HEK293 (cell line): ENCODE results near the gene PDLIM7.

Experiments
- CTCF ChIA-PET: fragments of 350-600 bp; formaldehyde crosslinking; extraction: SDS; loops from one replicate; lab custom pipeline; 2021; ENCODE audit warnings: antibody characterized with exemption; lab: Yijun Ruan, JAX
- POLR2A ChIA-PET: fragments of 300-600 bp; formaldehyde crosslinking; extraction: SDS; loops from one replicate; lab custom pipeline; 2020; ENCODE audit warnings: antibody characterized with exemption, inconsistent platforms; lab: Yijun Ruan, JAX
- H3K27ac ChIP-seq: fragments of 200-500 bp; sonication (Bioruptor generic); 2 replicates; pipeline ENCODE4 v1.5.1; 2014; ENCODE audit warnings: low read depth, low read length, control low read depth, inconsistent platforms; ENCODE audit errors: extremely low read depth
- H3K36me3 ChIP-seq, 2 experiments: fragments of 200-500 bp in 1 of 2; sonication (Bioruptor generic) in 1 of 2; 1 replicate in 1 of 2; 2 replicates in 1 of 2; pipeline ENCODE4 v1.5.1; 2014 to 2017; ENCODE audit warnings: inconsistent platforms in 2 of 2, low read length in 2 of 2; ENCODE audit not compliant: control insufficient read depth in 2 of 2, insufficient read depth in 1 of 2
- H3K4me1 ChIP-seq: fragments of 200-500 bp; sonication (Bioruptor generic); 2 replicates; pipeline ENCODE4 v1.5.1; 2014; ENCODE audit warnings: mild to moderate bottlenecking, low read length, inconsistent platforms; ENCODE audit not compliant: control insufficient read depth, insufficient read depth
- H3K4me3 ChIP-seq: 2 replicates; pipeline ENCODE4 v1.5.1; 2011; ENCODE audit warnings: low read depth, mild to moderate bottlenecking, control low read depth, low read length, moderate library complexity
- H3K9me3 ChIP-seq: fragments of 200-500 bp; sonication (Bioruptor generic); 2 replicates; pipeline ENCODE4 v1.5.1; 2014; ENCODE audit warnings: low read depth, low read length, inconsistent platforms; ENCODE audit not compliant: control insufficient read depth, insufficient read depth
- EGR2 ChIP-seq: fragments of 450-650 bp; formaldehyde crosslinking; IDR thresholded peaks from 2 replicates; pipeline ENCODE4 v1.5.1; 2016; ENCODE audit warnings: low read depth, missing biosample characterization, missing genetic modification characterization
- GLIS2 ChIP-seq: fragments of 450-650 bp; formaldehyde crosslinking; IDR thresholded peaks from 2 replicates; pipeline ENCODE4 v1.5.1; 2016; ENCODE audit warnings: missing biosample characterization, missing genetic modification characterization
- KLF1 ChIP-seq: fragments of 450-650 bp; formaldehyde crosslinking; IDR thresholded peaks from 2 replicates; pipeline ENCODE4 v1.5.1; 2016; ENCODE audit warnings: missing biosample characterization, missing genetic modification characterization
- KLF17 ChIP-seq: fragments of 450-650 bp; formaldehyde crosslinking; IDR thresholded peaks from 2 replicates; pipeline ENCODE4 v1.5.1; 2016; ENCODE audit warnings: missing biosample characterization, missing genetic modification characterization
- ZBTB8A ChIP-seq: fragments of 450-650 bp; formaldehyde crosslinking; IDR thresholded peaks from 2 replicates; pipeline ENCODE4 v1.5.1; 2016; ENCODE audit warnings: missing biosample characterization, missing genetic modification characterization
- ZNF146 ChIP-seq: fragments of 450-650 bp; formaldehyde crosslinking; IDR thresholded peaks from 2 replicates; pipeline ENCODE4 v1.5.1; 2016; ENCODE audit warnings: missing biosample characterization, missing genetic modification characterization
- ZNF16 ChIP-seq: fragments of 450-650 bp; formaldehyde crosslinking; IDR thresholded peaks from 2 replicates; pipeline ENCODE4 v1.5.1; 2016; ENCODE audit warnings: low read depth, missing biosample characterization, missing genetic modification characterization
- ZNF211 ChIP-seq: fragments of 450-650 bp; formaldehyde crosslinking; IDR thresholded peaks from 2 replicates; pipeline ENCODE4 v1.5.1; 2016; ENCODE audit warnings: low read depth, missing biosample characterization, missing genetic modification characterization
- ZNF341 ChIP-seq: fragments of 450-650 bp; formaldehyde crosslinking; IDR thresholded peaks from 2 replicates; pipeline ENCODE4; 2016; ENCODE audit warnings: low read depth, missing biosample characterization, missing genetic modification characterization
- ZNF488 ChIP-seq: fragments of 450-650 bp; formaldehyde crosslinking; IDR thresholded peaks from 2 replicates; pipeline ENCODE4 v1.5.1; 2016; ENCODE audit warnings: missing biosample characterization, missing genetic modification characterization
- ZNF555 ChIP-seq: fragments of 450-650 bp; formaldehyde crosslinking; conservative IDR thresholded peaks from 2 replicates; pipeline ENCODE4 v1.5.1; 2017; ENCODE audit warnings: missing biosample characterization, mild to moderate bottlenecking, missing genetic modification characterization, inconsistent platforms
- ZNF76 ChIP-seq: fragments of 450-650 bp; formaldehyde crosslinking; IDR thresholded peaks from 2 replicates; pipeline ENCODE4; 2016; ENCODE audit warnings: low read depth, missing biosample characterization, missing genetic modification characterization, borderline replicate concordance
- ZNF776 ChIP-seq: fragments of 450-650 bp; formaldehyde crosslinking; IDR thresholded peaks from 2 replicates; pipeline ENCODE4 v1.5.0; 2017; ENCODE audit warnings: missing biosample characterization, missing genetic modification characterization, borderline replicate concordance
- TF ChIP-seq, protein P1 (sequence below): fragments of 450-650 bp; formaldehyde crosslinking; optimal IDR thresholded peaks from 2 replicates; pipeline ENCODE3; 2016; ENCODE audit warnings: missing biosample characterization, mild to moderate bottlenecking, missing genetic modification characterization
- TF ChIP-seq, protein P2 (sequence below): fragments of 450-650 bp; formaldehyde crosslinking; IDR thresholded peaks from 2 replicates; pipeline ENCODE4 v1.5.1; 2016; ENCODE audit warnings: missing biosample characterization, missing genetic modification characterization
- TF ChIP-seq, protein P3 (sequence below): fragments of 450-650 bp; formaldehyde crosslinking; IDR thresholded peaks from 2 replicates; pipeline ENCODE4 v1.5.1; 2017; ENCODE audit warnings: missing biosample characterization, missing genetic modification characterization
- TF ChIP-seq, protein P4 (sequence below): fragments of 450-650 bp; formaldehyde crosslinking; IDR thresholded peaks from 2 replicates; pipeline ENCODE4 v1.5.1; 2016; ENCODE audit warnings: missing biosample characterization, missing genetic modification characterization

Gene PDLIM7

DNA sequence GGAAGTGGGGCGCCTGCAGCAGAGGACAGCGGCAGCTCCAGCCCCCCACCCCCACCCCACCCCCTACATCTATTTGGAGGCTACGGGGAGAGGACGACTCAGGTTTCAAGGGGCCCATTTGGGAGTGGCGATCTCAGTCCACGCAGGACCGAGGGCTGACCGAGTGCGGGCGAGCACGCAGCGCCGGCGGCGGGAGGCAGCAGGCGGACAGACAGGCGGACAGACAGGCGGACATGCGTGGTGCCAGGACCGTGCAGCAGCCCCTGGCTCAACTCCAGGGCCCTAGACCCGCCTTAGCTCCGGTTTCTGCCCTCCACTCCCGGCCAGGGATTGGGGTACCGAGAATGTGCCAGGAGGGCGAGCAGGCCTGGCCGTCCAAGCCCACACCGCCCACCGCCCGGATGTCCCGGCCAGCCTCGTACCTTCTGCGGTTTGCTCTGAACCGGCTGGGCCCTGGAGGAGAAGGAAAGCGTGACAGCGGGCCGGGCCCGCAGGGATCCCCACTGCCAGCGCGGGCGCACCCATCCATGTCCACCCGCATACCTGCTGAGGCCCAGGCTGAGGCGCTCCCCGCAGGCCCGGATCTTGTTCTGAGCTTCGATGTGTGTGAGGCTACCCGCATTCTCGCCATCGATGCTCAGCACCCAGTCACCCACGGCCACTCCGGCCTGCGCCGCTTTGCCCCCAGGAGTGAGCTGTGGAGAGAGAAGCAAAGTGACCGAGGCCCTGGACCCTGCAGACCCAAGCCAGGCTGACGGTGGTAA is 5.2 kb downstream of the PDLIM7 start:
- H3K27ac ChIP-seq = no peak overlapping the region
- no peaks in the 10 kb centered on the region for H3K9me3 ChIP-seq
- TF ChIP-seq ZBTB8A (tag by site-specific recombination) = no peak
- no peak for TF ChIP-seq ZNF488 (tag by site-specific recombination)
- peaks cover 9 to 70% of the 10 kb centered on the region in 2 experiments; a peak in 2 of 3 replicates for H3K36me3 ChIP-seq
- ChIA-PET CTCF (interaction anchor here (0.6 to 1.8 kb wide), 10 partner anchors 9 to 349 kb away, joined by 3 to 11 read pairs (median 4); no protein-coding TSS in a partner anchor), POLR2A (interaction anchor here (0.9 to 6.7 kb wide), 3 partner anchors 12 to 36 kb away, joined by 5 to 106 read pairs (median 89); partner anchors contain the start of gene DOK3)
- H3K4me1 ChIP-seq = peaks cover 20% of the 10 kb centered on the region
- H3K4me3 ChIP-seq = no peak overlapping the region

GRCh38 chr5:177491429-177491945 is 5.9 kb downstream of the PDLIM7 start:
- TF ChIP-seq, protein P1, sequence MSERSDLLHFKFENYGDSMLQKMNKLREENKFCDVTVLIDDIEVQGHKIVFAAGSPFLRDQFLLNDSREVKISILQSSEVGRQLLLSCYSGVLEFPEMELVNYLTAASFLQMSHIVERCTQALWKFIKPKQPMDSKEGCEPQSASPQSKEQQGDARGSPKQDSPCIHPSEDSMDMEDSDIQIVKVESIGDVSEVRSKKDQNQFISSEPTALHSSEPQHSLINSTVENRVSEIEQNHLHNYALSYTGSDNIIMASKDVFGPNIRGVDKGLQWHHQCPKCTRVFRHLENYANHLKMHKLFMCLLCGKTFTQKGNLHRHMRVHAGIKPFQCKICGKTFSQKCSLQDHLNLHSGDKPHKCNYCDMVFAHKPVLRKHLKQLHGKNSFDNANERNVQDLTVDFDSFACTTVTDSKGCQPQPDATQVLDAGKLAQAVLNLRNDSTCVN = no peak
- TF ChIP-seq ZNF76 (tag by site-specific recombination) = no peak
- TF ChIP-seq KLF17 = 0 out of 2 replicates have a peak, but pooled peaks have one; percentile 45
- peak; percentile 95 for TF ChIP-seq KLF1
- TF ChIP-seq ZNF341 (tag by site-specific recombination) = peak; percentile 82
- no peak for TF ChIP-seq ZNF776 (tag by site-specific recombination)
- TF ChIP-seq, protein P2, sequence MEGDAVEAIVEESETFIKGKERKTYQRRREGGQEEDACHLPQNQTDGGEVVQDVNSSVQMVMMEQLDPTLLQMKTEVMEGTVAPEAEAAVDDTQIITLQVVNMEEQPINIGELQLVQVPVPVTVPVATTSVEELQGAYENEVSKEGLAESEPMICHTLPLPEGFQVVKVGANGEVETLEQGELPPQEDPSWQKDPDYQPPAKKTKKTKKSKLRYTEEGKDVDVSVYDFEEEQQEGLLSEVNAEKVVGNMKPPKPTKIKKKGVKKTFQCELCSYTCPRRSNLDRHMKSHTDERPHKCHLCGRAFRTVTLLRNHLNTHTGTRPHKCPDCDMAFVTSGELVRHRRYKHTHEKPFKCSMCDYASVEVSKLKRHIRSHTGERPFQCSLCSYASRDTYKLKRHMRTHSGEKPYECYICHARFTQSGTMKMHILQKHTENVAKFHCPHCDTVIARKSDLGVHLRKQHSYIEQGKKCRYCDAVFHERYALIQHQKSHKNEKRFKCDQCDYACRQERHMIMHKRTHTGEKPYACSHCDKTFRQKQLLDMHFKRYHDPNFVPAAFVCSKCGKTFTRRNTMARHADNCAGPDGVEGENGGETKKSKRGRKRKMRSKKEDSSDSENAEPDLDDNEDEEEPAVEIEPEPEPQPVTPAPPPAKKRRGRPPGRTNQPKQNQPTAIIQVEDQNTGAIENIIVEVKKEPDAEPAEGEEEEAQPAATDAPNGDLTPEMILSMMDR (tag by site-specific recombination) = peak; percentile 45; the same call in 1 of the 2 replicates
- TF ChIP-seq, protein P3, sequence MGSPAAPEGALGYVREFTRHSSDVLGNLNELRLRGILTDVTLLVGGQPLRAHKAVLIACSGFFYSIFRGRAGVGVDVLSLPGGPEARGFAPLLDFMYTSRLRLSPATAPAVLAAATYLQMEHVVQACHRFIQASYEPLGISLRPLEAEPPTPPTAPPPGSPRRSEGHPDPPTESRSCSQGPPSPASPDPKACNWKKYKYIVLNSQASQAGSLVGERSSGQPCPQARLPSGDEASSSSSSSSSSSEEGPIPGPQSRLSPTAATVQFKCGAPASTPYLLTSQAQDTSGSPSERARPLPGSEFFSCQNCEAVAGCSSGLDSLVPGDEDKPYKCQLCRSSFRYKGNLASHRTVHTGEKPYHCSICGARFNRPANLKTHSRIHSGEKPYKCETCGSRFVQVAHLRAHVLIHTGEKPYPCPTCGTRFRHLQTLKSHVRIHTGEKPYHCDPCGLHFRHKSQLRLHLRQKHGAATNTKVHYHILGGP = no peak
- no peak for TF ChIP-seq ZNF555
- ChIA-PET CTCF (interaction anchor here (0.6 to 1.8 kb wide), 3 partner anchors 12 to 312 kb away, joined by 3 to 11 read pairs (median 4); no protein-coding TSS in a partner anchor), POLR2A (interaction anchor here (6.7 kb wide), 1 partner anchor 12 kb away, joined by 106 read pairs; no protein-coding TSS in a partner anchor)
- no peak overlapping the region for H3K4me3 ChIP-seq
- peaks cover 20% of the 10 kb centered on the region for H3K4me1 ChIP-seq
- no peaks in the 10 kb centered on the region for H3K9me3 ChIP-seq
- H3K27ac ChIP-seq = no peak overlapping the region
- peaks cover 9 to 72% of the 10 kb centered on the region in 2 experiments; a peak in 2 of 3 replicates for H3K36me3 ChIP-seq

DNA sequence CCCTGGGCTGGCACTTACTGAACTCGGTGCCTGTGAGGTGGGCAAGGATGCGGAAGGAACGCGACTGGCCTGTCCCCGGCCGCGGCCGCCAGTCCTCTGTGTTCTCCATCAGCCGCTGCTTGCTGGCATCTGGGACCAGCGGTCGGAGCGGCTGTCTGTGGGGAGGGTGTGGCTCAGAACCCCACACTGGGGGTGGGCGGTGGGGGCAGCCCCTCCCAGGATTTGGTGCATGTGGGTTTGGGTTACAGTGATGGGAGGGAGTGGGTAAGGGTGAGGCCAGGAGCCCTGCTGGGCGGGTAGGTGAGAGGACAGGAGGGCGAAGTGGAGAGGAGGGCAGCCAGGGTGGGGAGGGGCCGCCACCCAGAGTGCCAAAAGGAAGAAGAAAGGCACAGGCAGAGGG is 6.4 kb downstream of the PDLIM7 start:
- H3K4me1 ChIP-seq = peaks cover 15% of the 10 kb centered on the region
- POLR2A ChIA-PET = no interaction called here
- TF ChIP-seq ZNF16 (tag by site-specific recombination) (no peak), KLF17 (peak; percentile 91; the same call in 1 of the 2 replicates), GLIS2 (tag by site-specific recombination) (peak; percentile 57; the same call in 1 of the 2 replicates), ZNF146 (no peak), EGR2 (tag by site-specific recombination) (peak; percentile 91), ZNF211 (tag by site-specific recombination) (no peak)
- TF ChIP-seq, protein P4, sequence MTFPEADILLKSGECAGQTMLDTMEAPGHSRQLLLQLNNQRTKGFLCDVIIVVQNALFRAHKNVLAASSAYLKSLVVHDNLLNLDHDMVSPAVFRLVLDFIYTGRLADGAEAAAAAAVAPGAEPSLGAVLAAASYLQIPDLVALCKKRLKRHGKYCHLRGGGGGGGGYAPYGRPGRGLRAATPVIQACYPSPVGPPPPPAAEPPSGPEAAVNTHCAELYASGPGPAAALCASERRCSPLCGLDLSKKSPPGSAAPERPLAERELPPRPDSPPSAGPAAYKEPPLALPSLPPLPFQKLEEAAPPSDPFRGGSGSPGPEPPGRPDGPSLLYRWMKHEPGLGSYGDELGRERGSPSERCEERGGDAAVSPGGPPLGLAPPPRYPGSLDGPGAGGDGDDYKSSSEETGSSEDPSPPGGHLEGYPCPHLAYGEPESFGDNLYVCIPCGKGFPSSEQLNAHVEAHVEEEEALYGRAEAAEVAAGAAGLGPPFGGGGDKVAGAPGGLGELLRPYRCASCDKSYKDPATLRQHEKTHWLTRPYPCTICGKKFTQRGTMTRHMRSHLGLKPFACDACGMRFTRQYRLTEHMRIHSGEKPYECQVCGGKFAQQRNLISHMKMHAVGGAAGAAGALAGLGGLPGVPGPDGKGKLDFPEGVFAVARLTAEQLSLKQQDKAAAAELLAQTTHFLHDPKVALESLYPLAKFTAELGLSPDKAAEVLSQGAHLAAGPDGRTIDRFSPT (tag by site-specific recombination) = 0 out of 2 replicates have a peak, but pooled peaks have one; percentile 19

More for the DNA sequence above, 6.4 kb downstream of the PDLIM7 start:
- no peak overlapping the region for H3K4me3 ChIP-seq
- peaks cover 10 to 76% of the 10 kb centered on the region in 2 experiments; a peak in 2 of 3 replicates for H3K36me3 ChIP-seq
- CTCF ChIA-PET = interaction anchor here (0.6 to 1.4 kb wide), 3 partner anchors 12 to 312 kb away, joined by 3 to 4 read pairs (median 4); no protein-coding TSS in a partner anchor
- H3K27ac ChIP-seq = no peak overlapping the region
- H3K9me3 ChIP-seq = no peaks in the 10 kb centered on the region
